SK-N-SH (cell line): ENCODE results near the gene PDE4D. TPM values are rescaled to one million over a fixed set of nuclear protein-coding genes. Genes with fewer than 3 reads are reported as not detected.

Experiments
- CTCF ChIA-PET: fragments of 300-600, 350-600 bp; formaldehyde crosslinking; extraction: SDS; loops from one replicate; lab custom pipeline; 2021; lab: Yijun Ruan, JAX
- POLR2A ChIA-PET: fragments of 350-600 bp; sonication (Branson Sonifier 250); formaldehyde crosslinking; extraction: SDS; loops from one replicate; lab custom pipeline; 2020; ENCODE audit warnings: antibody characterized with exemption, inconsistent platforms; lab: Yijun Ruan, JAX
- DNase-seq: peaks from one replicate; pipeline ENCODE4 v3.0.0; 2012
- H2AFZ ChIP-seq: fragments of 200-600 bp; sonication (generic); 2 replicates; pipeline ENCODE4 v1.8.1; 2016; ENCODE audit warnings: antibody characterized with exemption, mild to moderate bottlenecking, low read depth
- H3F3A ChIP-seq: fragments of 200-600 bp; sonication (generic); replicated peaks from 2 replicates; pipeline ENCODE3; 2016; ENCODE audit warnings: antibody characterized with exemption, mild to moderate bottlenecking; ENCODE audit not compliant: insufficient read depth
- H3K27ac ChIP-seq, 2 experiments: fragments of 200-500 bp in 1 of 2; fragments of 200-600 bp in 1 of 2; sonication (Bioruptor generic) in 1 of 2; sonication (generic), shearing (Covaris generic) in 1 of 2; 2 replicates each; pipeline versions ENCODE4 v1.5.1 to v1.6.1; 2014 to 2016; ENCODE audit warnings: low read depth in 2 of 2, inconsistent platforms in 1 of 2, low read length in 1 of 2, mild to moderate bottlenecking in 1 of 2, mixed read lengths in 1 of 2
- H3K27me3 ChIP-seq: fragments of 200-600 bp; sonication (generic), shearing (Covaris generic); 2 replicates; pipeline ENCODE4 v1.6.1; 2016; ENCODE audit warnings: mixed run types; ENCODE audit not compliant: insufficient read depth
- H3K36me3 ChIP-seq, 2 experiments: fragments of 200-500 bp in 1 of 2; fragments of 200-600 bp in 1 of 2; sonication (Bioruptor generic) in 1 of 2; sonication (generic) in 1 of 2; replicated peaks in 1 of 2; 2 replicates each; pipeline versions ENCODE3 to v1.5.1; 2014 to 2016; ENCODE audit warnings: low read length in 1 of 2, mild to moderate bottlenecking in 1 of 2; ENCODE audit not compliant: insufficient read depth in 2 of 2, control insufficient read depth in 1 of 2
- H3K4me1 ChIP-seq, 2 experiments: fragments of 200-500 bp in 1 of 2; fragments of 200-600 bp in 1 of 2; sonication (Bioruptor generic) in 1 of 2; sonication (generic), shearing (Covaris generic) in 1 of 2; 2 replicates each; pipeline versions ENCODE4 v1.5.1 to v1.6.1; 2014 to 2016; ENCODE audit warnings: low read depth in 1 of 2, low read length in 1 of 2, mixed run types in 1 of 2; ENCODE audit not compliant: insufficient read depth in 2 of 2, control insufficient read depth in 1 of 2
- H3K4me2 ChIP-seq: fragments of 200-600 bp; sonication (generic), shearing (Covaris generic); 2 replicates; pipeline ENCODE4 v1.6.1; 2017; ENCODE audit warnings: mixed run types
- H3K4me3 ChIP-seq, 2 experiments: fragments of 200-500 bp in 1 of 2; fragments of 200-600 bp in 1 of 2; sonication (Bioruptor generic) in 1 of 2; sonication (generic), shearing (Covaris generic) in 1 of 2; 2 replicates each; pipeline versions ENCODE4 v1.5.1 to v1.8.1; 2014 to 2016; ENCODE audit warnings: low read depth in 2 of 2, inconsistent platforms in 1 of 2, low read length in 1 of 2, mild to moderate bottlenecking in 1 of 2, mixed read lengths in 1 of 2, moderate library complexity in 1 of 2
- H3K79me2 ChIP-seq: fragments of 200-600 bp; sonication (generic); 2 replicates; pipeline ENCODE4 v1.8.1; 2017; ENCODE audit warnings: mild to moderate bottlenecking; ENCODE audit not compliant: insufficient read depth
- H3K9ac ChIP-seq: fragments of 200-600 bp; sonication (generic); 2 replicates; pipeline ENCODE4 v1.6.1; 2017; ENCODE audit warnings: mixed run types
- H3K9me2 ChIP-seq: fragments of 200-600 bp; sonication (generic); 2 replicates; pipeline ENCODE4 v1.6.1; 2017; ENCODE audit warnings: mixed run types
- H3K9me3 ChIP-seq: fragments of 200-600 bp; sonication (generic); 2 replicates; pipeline ENCODE4 v1.6.1; 2017; ENCODE audit warnings: mixed run types, mild to moderate bottlenecking, moderate library complexity
- H4K20me1 ChIP-seq: fragments of 200-600 bp; sonication (generic); 2 replicates; pipeline ENCODE4 v1.6.1; 2017; ENCODE audit warnings: mild to moderate bottlenecking, mixed run types; ENCODE audit not compliant: insufficient read depth
- CHD2 ChIP-seq: fragments of 150-350 bp; IDR thresholded peaks from 2 replicates; pipeline ENCODE4 v1.6.1; 2018; ENCODE audit warnings: low read length; ENCODE audit not compliant: partially characterized antibody
- ELF1 ChIP-seq: IDR thresholded peaks from 2 replicates; pipeline ENCODE4 v1.4.0; 2012
- EP300 ChIP-seq, 2 experiments: IDR thresholded peaks; 2 replicates each; pipeline versions ENCODE4 v1.4.0 to v1.6.1; 2012; ENCODE audit warnings: borderline replicate concordance in 1 of 2, low read depth in 1 of 2, low read length in 1 of 2
- FOXM1 ChIP-seq: IDR thresholded peaks from 2 replicates; pipeline ENCODE4 v1.4.0; 2012; ENCODE audit warnings: low read depth, mild to moderate bottlenecking
- IRF3 ChIP-seq: fragments of 150-350 bp; IDR thresholded peaks from 2 replicates; pipeline ENCODE4 v1.6.1; 2016; ENCODE audit warnings: mild to moderate bottlenecking, low read depth, low read length
- JUND ChIP-seq: IDR thresholded peaks from 2 replicates; pipeline ENCODE4 v1.4.0; 2012
- MXI1 ChIP-seq: IDR thresholded peaks from 2 replicates; pipeline ENCODE4 v1.6.1; 2012; ENCODE audit warnings: mild to moderate bottlenecking, low read depth, low read length, improper control_type of control experiment
- NFIC ChIP-seq: IDR thresholded peaks from 2 replicates; pipeline ENCODE4 v1.4.0; 2012; ENCODE audit warnings: borderline replicate concordance
- NRF1 ChIP-seq: IDR thresholded peaks from 2 replicates; pipeline ENCODE4 v1.6.1; 2012; ENCODE audit warnings: low read depth, mild to moderate bottlenecking, low read length
- PBX3 ChIP-seq: IDR thresholded peaks from 2 replicates; pipeline ENCODE4; 2012
- POLR2AphosphoS5 ChIP-seq: IDR thresholded peaks from 2 replicates; pipeline ENCODE4 v1.6.1; 2012; ENCODE audit warnings: low read depth, low read length
- REST ChIP-seq: IDR thresholded peaks from 2 replicates; pipeline ENCODE4 v1.6.1; 2012; ENCODE audit warnings: mild to moderate bottlenecking, low read depth, low read length, moderate library complexity
- RFX5 ChIP-seq: IDR thresholded peaks from 2 replicates; pipeline ENCODE4 v1.6.1; 2012; ENCODE audit warnings: mild to moderate bottlenecking, improper control_type of control experiment, low read length
- TAF1 ChIP-seq: IDR thresholded peaks from 2 replicates; pipeline ENCODE4 v1.6.1; 2012; ENCODE audit warnings: low read depth, mild to moderate bottlenecking, low read length, moderate library complexity, borderline replicate concordance
- TCF12 ChIP-seq: IDR thresholded peaks from 2 replicates; pipeline ENCODE4 v1.4.0; 2012
- TEAD4 ChIP-seq: IDR thresholded peaks from 2 replicates; pipeline ENCODE4 v1.4.0; 2012; ENCODE audit warnings: mild to moderate bottlenecking, borderline replicate concordance; ENCODE audit not compliant: insufficient read depth
- YY1 ChIP-seq: IDR thresholded peaks from 2 replicates; pipeline ENCODE4 v1.4.0; 2012; ENCODE audit warnings: low read depth, mild to moderate bottlenecking
- ZBTB33 ChIP-seq: IDR thresholded peaks from 2 replicates; pipeline ENCODE4 v1.4.0; 2012; ENCODE audit warnings: low read depth, borderline replicate concordance
- WGBS: methylation state at CpG from one replicate; pipeline ENCODE4 v1.1.6; 2017; ENCODE audit warnings: low lambda C conversion rate; 5-methylcytosine and 5-hydroxymethylcytosine counted together
- polyA plus RNA-seq, 3 experiments: library from polyadenylated mRNA; depleted of rRNA; stranded (reverse); fragments of >200 nt; gene quantifications; 2 replicates each; pipeline ENCODE4 v1.2.3, GENCODE V29; 2012

The PDE4D gene
- polyA plus RNA-seq, 1 of the 3 experiments (the other 2 are of a cell fraction) = 2.4 TPM

GRCh38 chr5:58930520-58930919, 963.0 kb downstream of the PDE4D start (continued):
- TF ChIP-seq REST = no peak
- TF ChIP-seq PBX3 = no peak
- no peak for TF ChIP-seq MXI1
- TF ChIP-seq YY1 = no peak
- TF ChIP-seq TAF1 = no peak
- no peak for TF ChIP-seq NFIC
- TF ChIP-seq NRF1 = no peak

- Histone ChIP-seq H3F3A (no peaks in the 10 kb centered on the region), H3K9ac (no peak overlapping the region), H3K27me3 (no peaks in the 10 kb centered on the region; the same call in 1 of the 2 replicates), H3K27ac (no peak overlapping the region), H3K4me2 (no peak overlapping the region), H2AFZ (no peak overlapping the region), H3K36me3 (no peaks in the 10 kb centered on the region), H3K79me2 (no peaks in the 10 kb centered on the region)
- POLR2A ChIA-PET = no interaction called here
- no peak for DNase-seq
- TF ChIP-seq TCF12 = no peak
- TF ChIP-seq, all 33 proteins: peak for 0
- no peak overlapping the region for H3K4me3 ChIP-seq
- H3K9me3 ChIP-seq = no peaks in the 10 kb centered on the region
- WGBS = 57% methylated on average over 1 of the region's 1 CpG
- H3K9me2 ChIP-seq = no peaks in the 10 kb centered on the region
- CTCF ChIA-PET = no interaction called here
- no peaks in the 10 kb centered on the region for H3K4me1 ChIP-seq
- H4K20me1 ChIP-seq = no peaks in the 10 kb centered on the region
These were observed 963.8 kb downstream of the PDE4D start for GRCh38 chr5:58929726-58930125.

GRCh38 chr5:58927938-58928337, 965.6 kb downstream of the PDE4D start:
- H3K4me1 ChIP-seq = no peaks in the 10 kb centered on the region; a peak in 1 of 4 replicates
- no peaks in the 10 kb centered on the region for H3K9me2 ChIP-seq
- H3K36me3 ChIP-seq = no peaks in the 10 kb centered on the region
- H3K79me2 ChIP-seq = no peaks in the 10 kb centered on the region
- DNase-seq = no peak
- H3K27ac ChIP-seq = no peak overlapping the region
- no peaks in the 10 kb centered on the region for H4K20me1 ChIP-seq
- ChIA-PET POLR2A (no interaction called here), CTCF (interaction anchor here (0.8 to 1.2 kb wide), 2 partner anchors 55 to 246 kb away, joined by 3 to 5 read pairs; no protein-coding TSS in a partner anchor)
- H3K27me3 ChIP-seq = no peaks in the 10 kb centered on the region; the same call in 1 of the 2 replicates
- WGBS = 82% methylated on average over 2 of the region's 2 CpGs
- H3K4me3 ChIP-seq = no peak overlapping the region
- H3K9ac ChIP-seq = no peak overlapping the region
- no peaks in the 10 kb centered on the region for H3K9me3 ChIP-seq
- H3F3A ChIP-seq = no peaks in the 10 kb centered on the region
- H2AFZ ChIP-seq = no peak overlapping the region
- H3K4me2 ChIP-seq = no peak overlapping the region
- TF ChIP-seq TEAD4 (no peak), FOXM1 (no peak), NFIC (no peak), IRF3 (no peak), PBX3 (no peak), RFX5 (no peak), ELF1 (no peak), POLR2AphosphoS5 (no peak), EP300 (IDR thresholded peaks at IDR 0.05; ENCODE audit: borderline replicate concordance in 1 of 2, low read depth in 1 of 2, low read length in 1 of 2) (no peak), ZBTB33 (no peak), CHD2 (no peak), YY1 (no peak), JUND (no peak)
